MM.1S (cell line): ENCODE data around the gene KIR2DL4.

ENCODE experiments used
- DNase-seq: peaks from one replicate; pipeline ENCODE4 v3.0.0-alpha.2; 2015
- H2AFZ ChIP-seq: fragments of 300-600 bp; sonication (generic); 2 replicates; pipeline ENCODE4 v1.6.0; 2016; ENCODE audit warnings: antibody characterized with exemption, low read length
- H3F3A ChIP-seq: fragments of 300-600 bp; sonication (generic); 2 replicates; pipeline ENCODE4 v1.6.1; 2016; ENCODE audit warnings: mild to moderate bottlenecking, antibody characterized with exemption, low read length, moderate library complexity, mixed read lengths; ENCODE audit not compliant: insufficient read depth
- H3K27ac ChIP-seq: fragments of 300-600 bp; sonication (generic); 2 replicates; pipeline ENCODE4 v1.5.1; 2016; ENCODE audit warnings: mild to moderate bottlenecking, low read length
- H3K27me3 ChIP-seq: fragments of 300-600 bp; sonication (generic); replicated peaks from 2 replicates; pipeline ENCODE4 v1.6.0; 2016; ENCODE audit warnings: low read length; ENCODE audit not compliant: insufficient read depth
- H3K36me3 ChIP-seq: fragments of 300-600 bp; sonication (generic); replicated peaks from 2 replicates; pipeline ENCODE4 v1.6.1; 2016; ENCODE audit warnings: mild to moderate bottlenecking, low read length, mixed read lengths; ENCODE audit not compliant: insufficient read depth
- H3K4me1 ChIP-seq: fragments of 300-600 bp; sonication (generic); 2 replicates; pipeline ENCODE4 v1.6.1; 2016; ENCODE audit warnings: low read length, mixed read lengths
- H3K4me2 ChIP-seq: fragments of 300-600 bp; sonication (generic); 2 replicates; pipeline ENCODE4 v1.6.0; 2016; ENCODE audit warnings: low read depth, low read length
- H3K4me3 ChIP-seq: fragments of 300-600 bp; sonication (generic); 2 replicates; pipeline ENCODE4 v1.5.1; 2016; ENCODE audit warnings: low read length, mixed read lengths
- H3K79me2 ChIP-seq: fragments of 300-600 bp; sonication (generic); 2 replicates; pipeline ENCODE4 v1.6.1; 2016; ENCODE audit warnings: mixed run types, low read length, mixed read lengths
- H3K9ac ChIP-seq: fragments of 300-600 bp; sonication (generic); 2 replicates; pipeline ENCODE4 v1.6.1; 2016; ENCODE audit warnings: low read length, mixed read lengths
- H3K9me2 ChIP-seq: fragments of 300-600 bp; sonication (generic); replicated peaks from 2 replicates; pipeline ENCODE4 v1.6.1; 2016; ENCODE audit warnings: mild to moderate bottlenecking, low read length, mixed read lengths; ENCODE audit not compliant: insufficient read depth
- H3K9me3 ChIP-seq: fragments of 300-600 bp; sonication (generic); replicated peaks from 2 replicates; pipeline ENCODE4 v1.6.1; 2016; ENCODE audit warnings: mild to moderate bottlenecking, low read length, mixed read lengths; ENCODE audit not compliant: insufficient read depth
- H4K20me1 ChIP-seq: fragments of 300-600 bp; sonication (generic); 2 replicates; pipeline ENCODE4 v1.6.1; 2016; ENCODE audit warnings: mild to moderate bottlenecking, low read length, moderate library complexity, mixed read lengths; ENCODE audit not compliant: insufficient read depth
- EZH2 ChIP-seq: fragments of 300-600 bp; sonication (generic); optimal IDR thresholded peaks from 2 replicates; pipeline ENCODE3; 2017; ENCODE audit warnings: low read depth, mild to moderate bottlenecking, antibody characterized with exemption, low read length, mixed read lengths
- EZH2phosphoT487 ChIP-seq: fragments of 300-600 bp; sonication (generic); IDR thresholded peaks from 2 replicates; pipeline ENCODE4 v1.6.1; 2018; ENCODE audit warnings: antibody characterized with exemption, low read length
- TF ChIP-seq, protein P1 (sequence below): fragments of 300-600 bp; sonication (generic); IDR thresholded peaks from 2 replicates; pipeline ENCODE4 v1.5.1; 2016; ENCODE audit warnings: antibody characterized with exemption, low read length, mixed read lengths

The KIR2DL4 gene

DNA sequence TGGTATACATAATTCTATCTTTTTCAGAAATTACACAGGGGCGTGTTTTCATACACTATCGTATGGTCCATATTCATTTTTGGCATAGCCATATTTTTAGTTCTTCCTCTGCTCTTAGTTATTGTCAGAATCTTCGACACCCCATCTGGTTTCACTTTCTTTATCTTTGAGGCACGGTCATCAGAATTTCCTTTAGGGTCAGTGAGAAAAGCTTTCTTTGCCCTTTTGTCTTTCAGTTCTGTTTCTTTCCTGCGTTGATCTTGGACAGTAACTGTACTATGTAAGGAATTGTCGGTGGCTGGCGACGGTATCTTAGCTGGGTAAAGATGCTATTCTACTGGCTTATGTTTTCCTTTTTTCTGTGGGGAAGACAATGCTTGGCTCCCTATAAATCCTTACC lies 10.6 kb upstream of the KIR2DL4 start:
- DNase-seq = peak; percentile 41
- no peaks in the 10 kb centered on the region for H3F3A ChIP-seq
- H3K4me3 ChIP-seq = peak overlapping the region; percentile 48; the same call in 1 of the 2 replicates
- H2AFZ ChIP-seq = peak overlapping the region; percentile 18; the same call in 1 of the 2 replicates
- no peak overlapping the region for H3K9ac ChIP-seq
- no peaks in the 10 kb centered on the region for H3K9me2 ChIP-seq
- 0 out of 2 replicates have a peak, but pooled peaks cover 3% of the 10 kb centered on the region for H3K4me1 ChIP-seq
- no peak overlapping the region for H3K27ac ChIP-seq
- H3K4me2 ChIP-seq = peak overlapping the region; percentile 48
- peaks cover 10% of the 10 kb centered on the region; the same call in 1 of the 2 replicates for H3K27me3 ChIP-seq
- H3K36me3 ChIP-seq = no peaks in the 10 kb centered on the region
- no peaks in the 10 kb centered on the region for H4K20me1 ChIP-seq
- no peaks in the 10 kb centered on the region for H3K9me3 ChIP-seq
- TF ChIP-seq, protein P1, sequence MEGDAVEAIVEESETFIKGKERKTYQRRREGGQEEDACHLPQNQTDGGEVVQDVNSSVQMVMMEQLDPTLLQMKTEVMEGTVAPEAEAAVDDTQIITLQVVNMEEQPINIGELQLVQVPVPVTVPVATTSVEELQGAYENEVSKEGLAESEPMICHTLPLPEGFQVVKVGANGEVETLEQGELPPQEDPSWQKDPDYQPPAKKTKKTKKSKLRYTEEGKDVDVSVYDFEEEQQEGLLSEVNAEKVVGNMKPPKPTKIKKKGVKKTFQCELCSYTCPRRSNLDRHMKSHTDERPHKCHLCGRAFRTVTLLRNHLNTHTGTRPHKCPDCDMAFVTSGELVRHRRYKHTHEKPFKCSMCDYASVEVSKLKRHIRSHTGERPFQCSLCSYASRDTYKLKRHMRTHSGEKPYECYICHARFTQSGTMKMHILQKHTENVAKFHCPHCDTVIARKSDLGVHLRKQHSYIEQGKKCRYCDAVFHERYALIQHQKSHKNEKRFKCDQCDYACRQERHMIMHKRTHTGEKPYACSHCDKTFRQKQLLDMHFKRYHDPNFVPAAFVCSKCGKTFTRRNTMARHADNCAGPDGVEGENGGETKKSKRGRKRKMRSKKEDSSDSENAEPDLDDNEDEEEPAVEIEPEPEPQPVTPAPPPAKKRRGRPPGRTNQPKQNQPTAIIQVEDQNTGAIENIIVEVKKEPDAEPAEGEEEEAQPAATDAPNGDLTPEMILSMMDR = no peak
- TF ChIP-seq EZH2 (no peak), EZH2phosphoT487 (no peak)
- H3K79me2 ChIP-seq = no peaks in the 10 kb centered on the region

DNA sequence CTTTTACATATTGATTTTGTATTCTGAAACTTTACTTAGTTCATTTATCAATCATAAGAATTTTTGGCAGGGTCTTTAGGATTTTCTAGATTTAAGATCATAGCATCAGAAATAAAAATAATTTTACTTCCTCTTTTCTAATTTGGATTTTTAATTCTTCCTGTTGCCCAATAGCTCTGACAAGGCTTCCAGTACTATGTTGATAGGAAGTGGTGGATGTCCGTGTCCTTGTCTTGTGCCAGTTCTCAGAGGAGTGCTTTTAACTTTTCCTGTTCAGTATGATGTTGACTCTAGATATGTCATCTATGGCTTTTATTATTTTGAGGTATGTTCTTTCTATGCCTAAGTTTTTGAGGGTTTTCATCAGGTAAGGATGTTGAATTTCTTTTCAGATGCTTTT lies 7.7 kb upstream of the KIR2DL4 start:
- Histone ChIP-seq H2AFZ (no peak overlapping the region), H3F3A (no peaks in the 10 kb centered on the region), H3K4me2 (no peak overlapping the region), H3K27ac (no peak overlapping the region), H3K4me3 (no peak overlapping the region), H3K79me2 (no peaks in the 10 kb centered on the region), H3K9me2 (no peaks in the 10 kb centered on the region), H3K4me1 (0 out of 2 replicates have a peak, but pooled peaks cover 3% of the 10 kb centered on the region), H3K36me3 (no peaks in the 10 kb centered on the region), H3K27me3 (peaks cover 10% of the 10 kb centered on the region; the same call in 1 of the 2 replicates), H3K9me3 (no peaks in the 10 kb centered on the region), H4K20me1 (no peaks in the 10 kb centered on the region), H3K9ac (no peak overlapping the region)
- no peak for DNase-seq
- TF ChIP-seq EZH2phosphoT487 (no peak), EZH2 (no peak)
- TF ChIP-seq, protein P1 = no peak

DNA sequence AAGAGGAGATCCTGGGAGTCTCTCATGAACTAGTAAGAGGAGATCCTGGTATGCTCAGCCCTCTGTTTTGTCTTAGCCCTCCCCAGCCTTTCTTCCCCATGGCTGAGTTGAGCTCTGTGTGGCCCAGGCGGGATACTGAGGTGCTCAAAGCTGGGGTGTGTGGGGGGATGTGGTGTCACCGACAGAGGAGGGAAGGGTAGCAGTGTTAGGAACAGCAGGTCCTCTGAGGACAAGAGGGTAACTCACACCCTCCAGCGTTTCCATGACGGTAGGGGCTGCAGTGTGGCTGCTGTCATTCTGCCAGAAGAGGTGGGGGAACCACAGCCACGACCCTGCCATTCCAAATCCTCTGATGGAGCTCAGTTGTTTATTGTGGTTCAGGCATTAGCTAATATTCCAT lies 691 bp downstream of the KIR2DL4 start:
- Histone ChIP-seq H3K9ac (no peak overlapping the region), H3K4me2 (no peak overlapping the region), H3F3A (no peaks in the 10 kb centered on the region), H3K9me3 (no peaks in the 10 kb centered on the region), H4K20me1 (no peaks in the 10 kb centered on the region), H3K4me3 (no peak overlapping the region), H2AFZ (no peak overlapping the region), H3K36me3 (no peaks in the 10 kb centered on the region), H3K9me2 (no peaks in the 10 kb centered on the region), H3K27ac (no peak overlapping the region), H3K79me2 (no peaks in the 10 kb centered on the region), H3K4me1 (no peaks in the 10 kb centered on the region), H3K27me3 (no peaks in the 10 kb centered on the region; the same call in 1 of the 2 replicates)
- TF ChIP-seq, protein P1 = no peak
- TF ChIP-seq EZH2 (no peak), EZH2phosphoT487 (no peak)
- no peak for DNase-seq
